ENCODE measurements around the gene ATXN2.

ATXN2 gene

GRCh38 chr12:111453071-111453989, 145.8 kb downstream of the ATXN2 start:
- no peak for DNase-seq (ENCODE audit: low read depth in 2 of 2)

DNA sequence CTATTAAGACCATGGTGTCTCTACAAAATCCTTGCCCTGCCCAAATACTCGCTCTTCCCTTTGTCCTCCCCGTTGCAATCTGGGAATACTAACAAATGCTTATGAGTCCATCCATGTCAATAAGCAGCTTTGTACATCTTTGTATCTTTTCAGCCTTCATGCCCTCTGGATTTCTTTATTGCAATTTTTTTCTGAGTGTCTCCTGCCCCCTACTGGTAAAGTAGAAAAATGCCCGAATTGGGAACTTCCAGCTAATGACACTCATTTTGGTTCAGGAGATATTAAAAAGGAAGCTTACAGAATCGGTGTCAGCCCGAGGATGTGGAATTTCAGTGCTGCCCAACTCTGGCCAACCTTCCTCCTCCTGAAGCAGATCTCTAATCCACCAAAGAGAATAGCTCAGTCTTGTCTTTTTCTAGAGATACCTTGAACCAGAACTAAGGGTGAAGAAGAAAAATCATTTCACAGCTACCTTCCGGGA, 147.4 kb downstream of the ATXN2 start:
- no peak for DNase-seq (ENCODE audit: low read depth in 2 of 2)

GRCh38 chr12:111451232-111451631, 147.9 kb downstream of the ATXN2 start:
- DNase-seq (ENCODE audit: low read depth in 2 of 2): no peak

DNA sequence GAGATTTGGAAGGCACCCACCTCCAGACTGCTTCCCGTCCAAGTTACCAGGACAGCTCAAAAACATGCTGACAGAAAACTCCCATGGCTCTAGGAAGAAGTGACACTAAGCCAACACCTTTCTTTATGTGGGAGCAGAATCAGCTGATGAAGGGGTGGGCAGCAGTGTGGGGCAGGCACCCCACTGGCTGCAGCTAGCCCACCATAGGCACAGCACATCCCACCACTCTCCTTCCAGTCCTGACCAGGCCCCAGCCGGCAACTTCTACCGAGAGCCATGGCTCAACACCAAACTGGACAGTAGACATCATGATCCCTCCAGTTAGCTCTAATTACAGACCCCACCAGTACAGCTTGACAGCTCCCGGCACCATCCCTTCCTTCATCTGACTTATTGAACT, 148.4 kb downstream of the ATXN2 start:
- DNase-seq (ENCODE audit: low read depth in 2 of 2): no peak

GRCh38 chr12:111448846-111449790, 150.0 kb downstream of the ATXN2 start:
- DNase-seq (ENCODE audit: low read depth in 2 of 2): no peak

- DNase-seq (ENCODE audit: low read depth in 2 of 2): no peak
Measured at GRCh38 chr12:111448266-111448830, 150.8 kb downstream of the ATXN2 start.

- no peak for DNase-seq (ENCODE audit: low read depth in 2 of 2)
Measured at GRCh38 chr12:111447571-111448265, 151.4 kb downstream of the ATXN2 start.

- DNase-seq (ENCODE audit: low read depth in 2 of 2): no peak
Measured at GRCh38 chr12:111446631-111447570, 152.2 kb downstream of the ATXN2 start.

GRCh38 chr12:111445726-111446581, 153.2 kb downstream of the ATXN2 start:
- no peak for DNase-seq (ENCODE audit: low read depth in 2 of 2)

DNA sequence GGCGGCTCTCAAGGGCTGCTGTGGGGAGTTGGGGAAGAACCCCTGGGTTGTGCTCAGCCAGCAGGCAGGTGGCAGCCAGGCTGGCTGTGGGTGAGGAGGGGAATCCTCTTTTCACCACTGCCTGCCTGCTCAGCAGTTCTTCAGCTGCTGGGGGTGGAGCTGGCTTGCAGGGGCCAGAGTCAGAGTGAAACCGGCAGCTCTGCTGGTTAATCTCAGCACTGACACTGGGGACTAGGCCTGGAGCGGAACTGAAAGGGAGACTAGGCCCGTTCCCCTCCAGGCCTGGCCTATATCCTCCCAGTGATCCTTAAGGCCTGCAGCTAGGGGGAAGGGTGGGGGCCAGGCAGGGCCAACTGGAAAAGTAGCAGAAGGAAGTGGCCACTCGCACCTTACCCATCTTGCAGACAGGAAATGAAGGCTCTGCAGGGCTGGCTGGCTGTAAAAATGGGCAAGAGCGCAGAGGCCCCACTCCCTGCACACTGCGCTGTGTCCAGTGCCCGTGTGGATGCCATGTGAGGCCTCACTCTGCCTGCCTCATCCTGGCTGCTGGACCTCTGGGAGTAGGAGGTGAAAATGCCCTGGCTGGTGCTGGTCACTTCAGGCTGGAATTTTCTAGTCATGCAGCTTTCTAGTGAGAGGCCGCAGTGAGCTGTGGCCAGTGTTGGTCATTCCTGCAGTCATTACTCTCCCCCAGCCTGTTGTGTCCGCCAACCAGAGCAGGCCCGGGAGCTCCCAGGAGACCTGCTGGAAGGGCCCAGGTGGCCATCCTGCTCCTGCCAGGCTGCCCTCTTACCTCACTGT, 154.0 kb downstream of the ATXN2 start:
- peak; percentile 55 to 63 for DNase-seq (ENCODE audit: low read depth in 2 of 2)

DNA sequence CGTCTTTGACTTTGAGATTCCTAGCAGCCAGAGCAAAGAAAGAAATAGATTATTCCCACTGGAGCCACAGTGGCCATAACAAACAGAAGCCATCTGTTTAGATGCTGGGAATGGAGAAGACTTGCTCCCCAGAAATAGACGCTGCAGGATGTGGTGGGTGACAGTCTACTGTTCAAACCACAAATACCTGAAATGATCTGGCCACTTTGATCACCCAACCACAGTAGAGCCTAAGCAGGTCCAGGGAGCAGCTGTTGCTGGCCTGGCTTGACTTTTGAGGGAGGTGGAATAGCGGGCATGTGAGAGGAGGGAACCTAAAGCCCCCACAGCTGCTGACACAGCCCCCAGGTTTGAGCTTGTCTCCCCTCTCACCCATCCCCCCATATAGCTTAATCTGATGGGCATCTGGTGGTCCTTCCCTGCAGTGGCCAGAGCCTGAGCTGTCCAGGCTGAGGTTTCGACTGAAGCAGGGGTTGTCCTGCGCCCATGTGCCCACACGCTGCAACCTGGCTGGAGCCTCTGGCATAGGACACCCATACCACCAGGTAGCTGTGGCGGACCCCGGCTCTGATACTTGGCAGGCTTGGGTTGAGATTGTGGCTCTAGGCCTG, 154.7 kb downstream of the ATXN2 start:
- DNase-seq (ENCODE audit: low read depth in 2 of 2): no peak

DNA sequence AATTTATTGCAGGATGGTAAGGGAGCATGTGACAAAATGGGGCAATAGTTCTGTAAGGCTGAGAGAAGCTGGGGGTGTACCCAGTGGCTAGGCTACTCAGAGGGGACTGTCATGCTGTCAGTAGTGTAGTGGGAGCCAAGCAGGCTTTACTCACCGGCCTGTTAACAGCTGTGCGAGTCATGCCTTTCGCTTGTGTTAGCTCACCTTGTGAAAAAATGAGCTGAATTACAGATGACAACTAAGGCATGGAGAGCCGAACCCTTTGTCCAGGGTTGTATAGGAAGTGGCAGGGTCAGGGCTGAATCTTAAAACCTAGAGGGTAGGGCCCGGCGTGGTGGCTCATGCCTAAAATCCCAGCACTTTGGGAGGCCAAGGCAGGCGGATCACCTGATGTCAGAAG, 155.5 kb downstream of the ATXN2 start:
- DNase-seq (ENCODE audit: low read depth in 2 of 2): no peak

DNA sequence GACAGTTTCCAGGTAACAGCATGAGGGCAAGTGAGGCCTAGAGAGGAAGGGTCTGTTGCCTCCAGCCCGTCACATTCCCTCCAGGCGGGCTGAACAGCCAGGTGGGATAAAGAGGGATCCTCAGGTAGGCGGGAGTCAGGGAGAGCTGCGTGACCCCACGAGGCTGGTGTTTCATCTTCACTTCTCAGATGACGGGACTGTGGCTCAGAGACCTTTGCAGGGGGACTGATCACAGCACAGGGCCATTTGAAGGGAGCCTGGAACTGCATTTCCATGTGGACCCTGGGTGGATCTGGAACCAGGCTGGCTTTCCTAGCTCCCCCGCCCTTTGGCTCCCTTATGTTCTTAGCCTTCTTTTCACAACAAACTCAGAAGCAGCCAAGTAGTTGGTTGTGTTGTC, 156.0 kb downstream of the ATXN2 start:
- no peak for DNase-seq (ENCODE audit: low read depth in 2 of 2)

GRCh38 chr12:111442301-111443045, 156.6 kb downstream of the ATXN2 start:
- DNase-seq (ENCODE audit: low read depth in 2 of 2): no peak

GRCh38 chr12:111441107-111441928, 157.8 kb downstream of the ATXN2 start:
- no peak for DNase-seq (ENCODE audit: low read depth in 2 of 2)

DNA sequence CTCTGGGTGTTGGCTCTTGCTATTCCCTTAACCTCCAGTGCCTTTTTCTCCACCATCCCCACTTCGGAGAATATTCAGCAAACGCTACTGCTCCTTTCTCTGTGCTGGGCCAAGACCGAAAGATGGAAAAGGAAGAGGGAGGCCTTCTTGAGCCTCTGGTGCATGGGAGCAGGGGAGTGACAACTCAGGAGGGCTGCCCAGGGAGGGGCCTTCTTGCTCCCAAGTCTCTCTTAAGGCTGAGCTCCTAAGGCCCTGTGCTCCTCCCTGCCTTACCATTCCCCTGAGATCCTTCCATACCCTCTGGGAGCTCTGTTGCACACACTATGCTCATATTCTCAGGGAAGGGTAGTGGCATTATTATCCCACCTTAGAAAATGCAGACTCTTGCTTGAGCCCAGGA, 158.5 kb downstream of the ATXN2 start:
- no peak for DNase-seq (ENCODE audit: low read depth in 2 of 2)

Data from activated CD8-positive, alpha-beta memory T cell treated with anti-CD3 and anti-CD28 coated beads for 4 hours (primary cell).